ENCODE measurements around the gene TEX11. TPM values are rescaled to one million over a fixed set of nuclear protein-coding genes. Genes with fewer than 3 reads are reported as not detected.
"Not testable (repeated sequence)": the region's sequence is repeated elsewhere in the genome, so short reads cannot be mapped to it uniquely, and the experiment has no call there.

TEX11 gene
- total and polyA plus RNA-seq, 9 donors, result not detected

DNA sequence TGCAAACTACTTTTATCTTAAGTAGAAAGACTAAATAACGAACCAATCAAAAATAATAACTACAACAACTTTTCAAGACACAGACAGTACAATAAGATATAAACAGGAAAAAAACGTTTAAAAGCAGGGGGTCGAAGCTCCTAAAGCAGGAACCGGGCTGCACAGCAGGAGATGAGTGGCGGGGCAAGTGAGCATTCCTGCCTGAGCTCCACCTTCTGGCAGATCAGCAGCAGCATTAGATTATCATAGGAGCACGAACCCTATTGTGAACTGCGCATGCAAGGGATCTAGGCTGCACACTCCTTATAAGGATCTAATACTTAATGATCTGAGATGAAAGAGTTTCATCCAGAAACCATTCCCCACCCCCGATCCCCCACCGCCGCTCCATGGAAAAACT lies 146.2 kb downstream of the TEX11 start:
- WGBS, 3 donors, result 41 to 53% (median 50%) methylated on average over 10 of the region's 10 CpGs
- no peak for DNase-seq
- Histone ChIP-seq H3K4me3 (no peak overlapping the region), H3K36me3 (no peaks in the 10 kb centered on the region), H3K9me3 (no peaks in the 10 kb centered on the region), H3K4me1 (ENCODE audit: insufficient read depth) (no peaks in the 10 kb centered on the region), H3K27ac (no peak overlapping the region), H3K27me3 (no peaks in the 10 kb centered on the region)
- TF ChIP-seq, protein P1, sequence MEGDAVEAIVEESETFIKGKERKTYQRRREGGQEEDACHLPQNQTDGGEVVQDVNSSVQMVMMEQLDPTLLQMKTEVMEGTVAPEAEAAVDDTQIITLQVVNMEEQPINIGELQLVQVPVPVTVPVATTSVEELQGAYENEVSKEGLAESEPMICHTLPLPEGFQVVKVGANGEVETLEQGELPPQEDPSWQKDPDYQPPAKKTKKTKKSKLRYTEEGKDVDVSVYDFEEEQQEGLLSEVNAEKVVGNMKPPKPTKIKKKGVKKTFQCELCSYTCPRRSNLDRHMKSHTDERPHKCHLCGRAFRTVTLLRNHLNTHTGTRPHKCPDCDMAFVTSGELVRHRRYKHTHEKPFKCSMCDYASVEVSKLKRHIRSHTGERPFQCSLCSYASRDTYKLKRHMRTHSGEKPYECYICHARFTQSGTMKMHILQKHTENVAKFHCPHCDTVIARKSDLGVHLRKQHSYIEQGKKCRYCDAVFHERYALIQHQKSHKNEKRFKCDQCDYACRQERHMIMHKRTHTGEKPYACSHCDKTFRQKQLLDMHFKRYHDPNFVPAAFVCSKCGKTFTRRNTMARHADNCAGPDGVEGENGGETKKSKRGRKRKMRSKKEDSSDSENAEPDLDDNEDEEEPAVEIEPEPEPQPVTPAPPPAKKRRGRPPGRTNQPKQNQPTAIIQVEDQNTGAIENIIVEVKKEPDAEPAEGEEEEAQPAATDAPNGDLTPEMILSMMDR (IDR thresholded peaks at IDR 0.05), result no peak
- TF ChIP-seq EP300 (IDR thresholded peaks at IDR 0.05), result no peak
- TF ChIP-seq POLR2A (IDR thresholded peaks at IDR 0.05), result no peak
- intact Hi-C loops (cut with DNase I), result no loop called here

DNA sequence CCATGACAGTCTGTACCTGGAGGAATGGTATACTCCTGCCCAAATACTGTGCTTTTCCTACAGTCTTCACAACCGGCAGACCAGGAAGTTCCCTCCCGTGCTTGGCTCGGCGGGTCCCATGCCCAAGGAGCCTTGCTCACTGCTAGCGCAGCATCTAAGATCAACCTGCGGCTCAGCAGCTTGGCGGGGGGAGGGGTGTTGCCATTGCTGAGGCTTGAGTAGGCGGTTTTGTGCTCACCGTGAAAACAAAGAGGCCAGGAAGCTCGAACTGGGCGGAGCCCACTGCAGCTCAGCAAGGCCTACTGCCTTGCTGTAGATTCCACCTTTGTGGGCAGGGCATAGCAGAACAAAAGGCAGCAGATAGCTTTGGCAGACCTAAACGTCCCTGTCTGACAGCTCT lies 152.7 kb downstream of the TEX11 start:
- intact Hi-C loops (cut with DNase I), result no loop called here
- no peak for TF ChIP-seq POLR2A (IDR thresholded peaks at IDR 0.05)
- TF ChIP-seq, protein P1 (IDR thresholded peaks at IDR 0.05), result no peak
- TF ChIP-seq EP300 (IDR thresholded peaks at IDR 0.05), result no peak
- Histone ChIP-seq H3K27ac (no peak overlapping the region), H3K4me3 (no peak overlapping the region), H3K27me3 (no peaks in the 10 kb centered on the region), H3K4me1 (ENCODE audit: insufficient read depth) (no peaks in the 10 kb centered on the region), H3K9me3 (no peaks in the 10 kb centered on the region), H3K36me3 (no peaks in the 10 kb centered on the region)
- WGBS, 3 donors, result 60 to 72% (median 61%) methylated on average over 12 of the region's 12 CpGs
- no peak for DNase-seq

DNA sequence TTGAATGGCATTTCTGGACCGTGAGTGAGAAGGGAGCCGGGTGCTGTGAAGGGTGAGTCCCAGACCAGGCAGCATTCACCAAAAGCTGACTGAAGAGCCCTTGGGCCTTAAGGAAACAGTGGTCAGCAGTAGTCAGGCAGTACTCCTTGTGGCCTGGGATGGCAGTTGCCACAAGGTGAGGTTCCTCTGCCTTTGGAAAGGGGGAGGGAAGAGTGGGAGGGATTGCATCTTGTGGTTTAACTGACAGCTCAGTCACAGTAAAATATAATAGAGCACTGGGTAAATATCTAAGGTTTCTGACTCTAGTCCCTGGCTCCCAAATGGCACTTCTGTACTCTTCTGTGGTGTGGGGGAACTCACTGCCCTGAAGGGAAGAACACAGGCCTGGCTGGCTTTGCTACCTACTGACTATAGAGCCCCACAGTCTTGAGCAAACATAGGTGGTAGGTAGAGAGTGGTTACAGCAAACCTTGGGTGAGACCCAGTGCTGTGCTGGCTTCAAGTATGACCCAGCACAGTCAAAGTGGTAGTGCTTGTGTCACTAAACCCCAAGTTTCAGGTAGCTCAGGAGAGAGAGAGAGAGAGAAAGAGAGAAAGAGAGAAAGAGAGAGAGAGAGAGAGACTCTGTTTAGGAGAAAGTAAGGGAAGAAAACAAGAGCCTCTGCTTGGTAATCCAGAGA lies 154.2 kb downstream of the TEX11 start:
- Histone ChIP-seq H3K4me1 (ENCODE audit: insufficient read depth) (no peaks in the 10 kb centered on the region), H3K36me3 (no peaks in the 10 kb centered on the region), H3K4me3 (no peak overlapping the region), H3K9me3 (no peaks in the 10 kb centered on the region), H3K27me3 (no peaks in the 10 kb centered on the region), H3K27ac (no peak overlapping the region)
- 57 to 80% (median 65%) methylated on average over 2 of the region's 2 CpGs for WGBS, 3 donors
- TF ChIP-seq EP300 (IDR thresholded peaks at IDR 0.05), result no peak
- TF ChIP-seq, protein P1 (IDR thresholded peaks at IDR 0.05), result no peak
- no peak for TF ChIP-seq POLR2A (IDR thresholded peaks at IDR 0.05)
- DNase-seq, result no peak
- intact Hi-C loops (cut with DNase I), result no loop called here

DNA sequence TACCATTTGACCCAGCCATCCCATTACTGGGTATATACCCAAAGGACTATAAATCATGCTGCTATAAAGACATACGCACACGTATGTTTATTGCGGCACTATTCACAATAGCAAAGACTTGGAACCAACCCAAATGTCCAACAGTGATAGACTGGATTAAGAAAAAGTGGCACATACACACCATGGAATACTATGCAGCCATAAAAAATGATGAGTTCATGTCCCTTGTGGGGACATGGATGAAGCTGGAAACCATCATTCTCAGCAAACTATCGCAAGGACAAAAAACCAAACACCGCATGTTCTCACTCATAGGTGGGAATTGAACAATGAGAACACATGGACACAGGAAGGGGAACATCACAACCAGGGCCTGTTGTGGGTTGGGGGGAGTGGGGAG lies 174.7 kb downstream of the TEX11 start:
- intact Hi-C loops (cut with DNase I); H3K9me3 ChIP-seq; H3K27ac ChIP-seq; H3K4me1 ChIP-seq (ENCODE audit: insufficient read depth); H3K27me3 ChIP-seq; H3K4me3 ChIP-seq; DNase-seq; H3K36me3 ChIP-seq: not testable (repeated sequence)
- 94 to 98% (median 97%) methylated on average over 4 to 5 of the region's 5 CpGs for WGBS, 3 donors

DNA sequence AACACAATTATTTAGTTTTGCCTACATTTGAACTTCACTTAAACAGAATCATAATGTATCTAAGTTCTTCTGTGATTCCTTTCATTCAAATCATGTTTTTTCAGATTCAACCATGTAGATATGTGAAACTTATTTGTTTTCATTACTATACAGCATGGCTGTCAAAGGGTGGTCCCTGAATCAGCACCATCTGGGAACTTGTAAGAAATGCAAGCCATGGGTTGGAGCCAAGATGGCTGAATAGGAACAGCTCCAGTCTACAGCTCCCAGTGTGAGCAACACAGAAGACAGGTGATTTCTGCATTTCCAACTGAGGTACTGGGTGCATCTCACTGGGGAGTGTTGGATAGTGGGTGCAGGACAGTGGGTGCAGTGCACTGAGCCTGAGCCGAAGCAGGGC lies 180.6 kb downstream of the TEX11 start:
- H3K4me3 ChIP-seq; H3K27ac ChIP-seq; DNase-seq; H3K4me1 ChIP-seq (ENCODE audit: insufficient read depth); H3K27me3 ChIP-seq; H3K9me3 ChIP-seq; H3K36me3 ChIP-seq; intact Hi-C loops (cut with DNase I): not testable (repeated sequence)
- WGBS, 3 donors, result 81 to 97% (median 92%) methylated on average over 1 of the region's 1 CpG

Data from ovary (tissue), 9 donors.